Stimulated activated CD4-positive, alpha-beta T cell treated with anti-CD3 and anti-CD28 coated beads, Interleukin-1b, Interleukin-23, amount 100 ng/mL, for 24 hours (primary cell): Measurements from ENCODE around the gene ZFHX3.
A peak's percentile ranks its signal among the peaks of the same experiment; 100 is the strongest.

Experiments
- DNase-seq, 4 experiments: peaks; one replicate each; pipeline ENCODE4 v3.0.0-alpha.2; 2020; ENCODE audit warnings: low read depth in 4 of 4, low spot score in 1 of 4

The ZFHX3 gene

DNA sequence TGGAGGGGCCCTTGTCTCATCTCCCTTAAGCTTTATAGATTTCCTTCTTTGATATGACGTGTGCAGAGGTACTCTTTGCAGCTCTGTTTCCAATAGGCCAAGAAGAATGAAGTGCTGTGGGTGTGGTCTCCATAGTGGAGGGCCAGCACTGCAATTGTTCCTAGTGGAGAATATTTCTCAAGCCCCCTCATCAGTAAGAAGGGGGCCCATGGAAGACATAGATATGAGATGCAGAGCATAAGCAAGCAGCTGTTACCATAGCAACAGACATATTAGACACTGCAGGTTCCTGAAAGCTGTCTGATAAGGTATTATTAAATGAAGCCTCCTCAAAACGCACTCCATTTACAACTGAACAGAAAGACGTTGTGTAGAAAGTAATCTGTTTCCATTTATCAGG, 240.7 kb downstream of the ZFHX3 start:
- no peak for DNase-seq

DNA sequence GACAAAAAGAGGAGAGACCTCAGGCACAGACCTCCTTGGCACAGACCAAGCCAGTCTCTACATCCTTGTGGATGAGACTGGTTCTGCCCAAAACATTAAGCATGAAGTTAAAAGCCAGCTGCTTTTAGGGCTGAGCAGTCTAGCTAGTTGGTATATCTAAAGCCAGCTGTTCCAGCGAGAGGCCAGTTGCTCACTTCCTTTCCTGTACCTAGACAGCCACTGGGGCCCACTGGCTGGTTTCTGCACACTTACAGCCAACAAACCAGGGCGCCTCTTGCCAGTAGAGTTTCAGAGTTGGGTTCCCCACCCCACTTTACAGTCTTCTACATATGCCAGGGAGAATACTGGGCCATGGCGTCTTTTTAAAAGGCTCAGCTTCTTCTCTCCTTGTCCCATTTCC, 242.4 kb downstream of the ZFHX3 start:
- DNase-seq, result no peak

DNA sequence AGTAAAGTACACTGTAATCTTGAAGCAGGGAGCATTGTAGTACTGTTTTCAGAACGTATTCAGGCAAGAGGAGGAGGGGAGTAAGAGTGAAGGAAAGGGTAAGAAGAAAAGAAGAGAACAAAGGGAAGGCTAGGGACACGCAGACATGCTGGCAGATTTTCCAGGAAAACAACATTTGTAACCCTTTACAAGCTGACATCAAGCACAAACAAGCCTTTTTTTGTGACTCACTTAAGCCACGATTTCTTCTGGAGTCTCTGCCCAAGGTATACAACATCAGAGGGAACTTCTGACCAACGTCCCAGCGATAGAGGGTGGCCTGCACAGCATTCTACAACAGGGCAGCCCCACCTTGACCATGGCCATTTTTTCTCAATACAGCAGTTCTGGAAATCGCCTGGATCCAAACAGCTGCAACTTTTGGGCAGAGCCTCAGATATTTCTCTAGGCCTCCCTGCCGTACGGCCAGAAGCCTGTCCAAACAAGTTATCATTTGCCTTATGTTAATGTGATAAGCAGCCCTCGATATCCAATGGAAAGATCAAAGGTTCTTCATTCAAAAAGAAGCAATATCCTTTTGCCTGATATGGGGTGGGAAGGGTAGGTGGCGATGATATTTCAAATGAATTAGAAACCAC, 247.3 kb downstream of the ZFHX3 start:
- no peak for DNase-seq

DNA sequence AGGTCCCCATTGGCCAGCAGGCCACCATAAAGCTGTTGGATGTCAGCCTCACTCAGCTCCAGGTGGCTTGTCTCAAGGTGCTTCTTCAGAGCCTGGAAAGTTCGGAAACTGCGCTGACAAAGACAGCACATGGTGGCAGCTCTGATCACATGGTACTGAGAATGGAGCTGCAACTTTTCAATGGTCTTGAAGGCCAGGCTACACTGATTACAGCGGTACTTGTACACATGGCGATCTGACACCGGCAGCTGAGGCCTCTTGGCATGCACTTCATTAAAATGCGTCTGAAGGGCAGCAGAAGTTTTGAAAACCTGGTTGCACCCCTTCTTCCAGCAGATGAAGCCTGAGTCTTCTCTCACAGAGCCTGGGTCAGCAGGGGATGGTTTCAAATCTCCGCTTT, 249.7 kb downstream of the ZFHX3 start:
- DNase-seq, result no peak

DNA sequence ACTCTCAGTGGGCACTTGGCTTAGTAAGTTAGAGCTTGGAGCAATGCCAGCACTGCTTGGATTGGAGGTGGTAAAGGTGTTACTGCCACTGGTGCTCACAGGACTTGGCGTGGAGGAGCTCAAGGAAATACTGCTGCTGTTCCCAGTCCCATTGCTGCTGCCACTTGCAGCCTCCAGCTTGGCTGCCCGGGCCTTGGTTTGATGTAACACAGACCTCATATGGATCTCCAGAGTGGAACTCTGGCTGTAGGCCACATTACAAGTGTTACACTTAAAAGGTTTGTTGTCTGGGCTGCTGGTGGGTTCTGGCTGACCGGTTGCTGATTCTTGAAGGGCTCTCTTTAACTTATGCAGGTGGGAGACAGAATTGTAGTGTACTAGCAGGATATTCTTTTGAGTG, 250.3 kb downstream of the ZFHX3 start:
- no peak for DNase-seq

DNA sequence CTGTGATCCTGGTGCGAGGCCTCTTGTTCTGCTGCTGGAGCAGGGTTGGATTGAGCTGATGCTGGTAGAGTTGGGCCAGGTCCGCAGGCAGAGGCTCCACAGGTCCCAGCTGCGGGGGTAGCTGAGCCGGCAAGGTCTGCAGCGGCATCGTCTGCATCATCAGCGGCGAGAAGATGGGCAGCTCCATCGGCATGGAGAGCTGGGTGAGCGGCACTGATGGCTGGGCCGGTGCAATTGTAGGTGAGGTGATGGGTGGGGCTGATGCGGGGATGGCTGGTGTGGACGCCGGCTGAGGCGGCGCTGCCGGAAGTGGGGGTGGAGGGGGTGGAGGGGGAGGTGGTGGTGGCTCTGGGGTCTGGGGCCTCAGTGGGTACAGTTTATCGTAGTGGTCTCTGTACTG, 251.7 kb downstream of the ZFHX3 start:
- DNase-seq, result no peak

DNA sequence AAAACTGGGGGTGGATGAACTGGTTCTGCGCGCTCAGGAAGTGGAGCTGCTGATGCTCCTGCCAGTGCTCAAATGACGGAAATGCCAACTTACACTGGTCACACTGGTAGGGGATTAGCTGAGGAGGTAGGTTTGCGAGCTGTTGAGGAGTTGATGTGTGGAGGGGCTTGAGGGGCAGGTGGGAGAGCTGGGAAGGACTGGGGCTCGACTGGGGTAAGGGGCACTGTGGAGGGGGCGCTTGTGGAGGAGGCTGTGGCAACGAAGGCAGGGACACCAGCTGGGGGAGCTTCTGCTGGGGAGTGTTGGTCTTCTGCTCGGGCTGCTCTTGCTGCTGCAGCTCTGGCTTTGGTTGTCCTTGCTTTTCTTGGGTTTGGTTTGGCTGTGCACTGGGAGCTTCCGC, 252.9 kb downstream of the ZFHX3 start:
- DNase-seq, result no peak

DNA sequence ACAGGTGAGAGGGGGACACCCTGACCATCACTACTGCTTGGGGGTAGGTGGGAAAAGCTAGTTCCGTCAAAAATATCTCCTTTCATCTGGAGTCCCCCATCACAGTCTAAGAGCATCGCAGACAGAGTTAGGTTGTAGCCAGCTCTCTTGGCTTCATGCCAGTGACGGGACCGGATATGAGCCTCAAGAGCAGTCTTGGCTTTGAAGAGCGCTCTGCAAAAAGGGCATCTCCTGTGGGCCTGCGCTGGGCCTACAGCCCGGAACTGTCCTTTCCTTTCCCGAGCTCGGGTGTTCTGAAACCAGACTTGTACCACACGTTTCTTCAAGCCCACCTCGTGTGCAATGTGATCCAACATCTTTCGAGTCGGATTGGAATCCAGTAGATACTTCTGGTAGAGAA, 253.6 kb downstream of the ZFHX3 start:
- DNase-seq, result no peak

DNA sequence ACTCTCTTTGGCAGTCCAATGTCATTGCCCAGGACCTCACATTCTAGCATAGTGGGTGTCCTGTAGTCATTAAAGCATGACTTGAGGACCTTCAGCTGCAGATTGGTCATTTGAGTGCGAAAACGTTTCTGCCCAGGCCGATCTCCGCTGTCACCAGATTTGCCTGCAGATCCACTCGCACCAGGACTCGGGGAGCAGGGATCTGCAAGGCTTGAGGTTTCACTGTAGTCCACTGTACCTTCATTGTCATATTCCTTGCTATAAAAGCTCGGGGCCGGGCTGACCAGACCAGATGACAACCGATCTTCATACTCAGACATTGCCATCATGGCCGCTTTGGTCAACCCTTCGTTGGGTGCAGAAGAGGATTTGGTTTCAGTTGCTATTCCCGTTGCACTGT, 254.2 kb downstream of the ZFHX3 start:
- DNase-seq, result no peak

DNA sequence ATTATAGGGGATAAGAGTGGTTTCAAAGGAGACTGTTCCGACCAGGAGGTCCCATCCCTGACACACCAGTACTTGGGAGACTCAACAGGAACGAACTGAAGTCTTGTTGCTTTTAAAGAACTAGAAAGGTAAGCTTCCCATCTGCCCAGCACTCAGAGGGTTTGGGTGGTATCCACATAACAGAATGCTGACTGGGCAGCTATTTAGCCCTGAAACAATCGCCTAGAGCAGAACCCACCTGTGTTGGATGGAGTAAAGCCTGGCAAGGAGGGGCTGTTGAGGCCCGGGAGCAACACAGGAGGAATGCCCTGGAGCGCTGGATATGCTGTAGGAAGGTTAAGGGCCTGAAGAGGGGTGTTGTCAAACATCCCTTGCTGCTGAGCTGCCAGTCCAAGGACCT, 254.9 kb downstream of the ZFHX3 start:
- DNase-seq, result no peak

DNA sequence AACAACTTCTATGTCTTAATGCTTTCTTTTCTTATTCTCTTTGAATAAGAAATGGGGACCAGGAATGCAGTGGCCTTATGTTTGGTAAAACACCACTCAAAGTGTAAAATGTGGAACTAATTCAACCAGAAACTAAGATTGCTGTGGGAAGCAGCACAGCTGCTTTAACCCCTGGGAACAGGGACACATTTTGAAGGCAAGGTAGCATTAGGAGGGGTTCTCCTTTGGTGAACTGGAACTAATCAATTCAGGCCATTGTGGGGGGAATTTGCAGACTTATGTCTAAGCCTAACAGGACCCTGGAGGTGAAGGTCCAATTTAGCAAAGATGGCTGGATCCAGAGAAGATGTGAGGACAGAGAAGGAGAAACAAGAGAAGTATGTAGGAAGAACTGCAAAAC, 256.1 kb downstream of the ZFHX3 start:
- DNase-seq, result no peak

DNA sequence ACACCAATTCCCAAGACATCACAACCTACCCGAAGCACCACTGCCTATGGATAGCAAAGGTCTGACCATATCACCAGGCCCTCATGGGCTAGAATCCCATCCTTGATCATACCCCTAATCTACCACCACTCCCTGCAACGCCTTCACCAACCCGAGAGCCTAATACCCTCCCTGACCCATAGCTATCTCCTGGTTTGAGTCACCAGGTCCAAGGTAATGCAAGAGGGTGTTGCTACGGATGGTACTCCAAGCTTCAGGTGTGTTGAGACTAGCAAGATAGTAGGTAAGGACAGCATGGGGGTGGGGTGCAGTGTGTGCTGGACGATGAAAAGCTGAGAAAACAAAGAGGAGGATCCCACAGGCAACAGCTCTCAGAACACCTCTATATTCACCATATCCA, 258.0 kb downstream of the ZFHX3 start:
- DNase-seq, result no peak

DNA sequence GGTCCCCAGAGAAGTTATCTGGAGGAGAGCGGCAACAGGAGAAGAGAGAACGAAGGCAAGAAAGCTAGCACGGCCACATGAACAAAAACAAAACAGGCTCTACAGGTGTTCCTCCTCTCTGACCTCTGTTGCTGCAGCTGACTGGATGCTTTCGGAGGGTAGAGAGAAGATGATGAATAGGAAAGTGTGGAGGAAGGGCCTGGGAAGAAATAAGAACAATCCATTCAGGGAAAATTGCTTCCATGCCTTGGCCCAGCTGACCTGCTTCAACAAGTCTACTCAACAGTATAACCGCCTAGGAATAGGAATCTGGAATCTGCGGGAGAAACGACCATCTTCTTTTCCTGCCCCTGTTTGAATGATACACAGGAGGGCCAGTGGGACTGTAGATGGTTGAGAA, 258.5 kb downstream of the ZFHX3 start:
- DNase-seq, result no peak

DNA sequence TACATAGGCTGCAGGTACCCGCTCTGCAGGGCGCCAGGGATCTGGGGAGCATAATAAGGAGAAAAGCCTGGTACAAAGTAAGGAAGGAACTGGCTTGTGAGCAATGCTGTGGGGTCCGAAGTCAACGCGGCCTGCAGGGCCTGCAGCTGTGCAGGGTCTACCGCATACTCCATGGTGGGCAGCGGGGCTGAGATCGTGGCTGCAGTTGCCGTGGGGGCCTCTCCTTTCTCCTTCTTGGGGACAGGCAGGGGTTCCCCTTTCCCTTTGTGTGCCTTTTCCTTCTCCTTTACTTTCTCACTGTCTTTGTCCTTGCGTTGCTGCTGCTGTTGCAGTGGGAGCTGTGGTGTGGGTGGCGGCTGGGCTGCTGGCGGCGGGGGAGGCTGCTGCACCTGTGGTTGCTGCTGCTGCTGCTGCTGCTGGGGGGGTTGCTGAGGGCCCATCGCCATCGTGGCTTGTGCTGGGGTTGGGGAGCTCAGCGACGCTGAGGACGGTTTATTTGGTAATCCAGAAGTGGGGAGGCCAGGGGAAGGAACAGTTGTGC, 259.6 kb downstream of the ZFHX3 start:
- no peak for DNase-seq

DNA sequence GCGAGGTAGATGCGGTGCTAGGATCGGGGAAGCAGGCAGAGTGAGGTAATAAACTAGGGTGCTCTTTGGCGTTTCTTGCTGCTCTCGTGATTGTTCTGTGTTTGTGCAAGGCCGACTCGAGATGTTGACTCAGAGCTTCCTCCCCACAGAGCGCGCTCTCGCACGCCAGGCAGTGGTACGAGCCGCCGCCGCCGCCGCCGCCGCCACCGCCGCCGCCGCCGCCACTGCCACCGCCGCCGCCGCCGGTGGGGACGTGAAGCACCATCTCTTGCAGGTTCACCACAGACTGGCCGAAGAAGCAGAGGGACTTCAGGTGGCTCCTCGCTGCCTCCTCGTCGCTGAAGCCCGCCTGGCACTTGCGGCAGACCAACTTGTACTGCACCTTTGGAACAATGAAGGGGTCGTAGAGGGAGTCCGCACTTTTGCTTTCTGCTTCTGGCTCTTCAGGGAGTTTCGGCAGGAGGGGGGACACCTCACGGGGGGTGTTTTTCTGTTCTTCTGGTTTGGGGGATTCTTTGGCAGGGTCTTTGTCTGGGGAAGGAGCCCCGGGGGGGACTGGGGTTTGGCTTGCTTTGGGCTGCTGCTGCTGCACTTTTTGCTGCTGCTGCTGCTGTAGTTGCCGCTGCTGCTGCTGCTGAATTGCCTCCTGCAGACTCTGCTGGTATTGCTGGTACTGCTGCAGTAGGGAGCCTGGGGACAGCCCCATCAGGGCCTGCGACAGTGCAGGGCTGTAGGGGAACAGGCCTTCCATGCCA, 260.2 kb downstream of the ZFHX3 start:
- peak; percentile 29 to 56 (median 42) for DNase-seq

DNA sequence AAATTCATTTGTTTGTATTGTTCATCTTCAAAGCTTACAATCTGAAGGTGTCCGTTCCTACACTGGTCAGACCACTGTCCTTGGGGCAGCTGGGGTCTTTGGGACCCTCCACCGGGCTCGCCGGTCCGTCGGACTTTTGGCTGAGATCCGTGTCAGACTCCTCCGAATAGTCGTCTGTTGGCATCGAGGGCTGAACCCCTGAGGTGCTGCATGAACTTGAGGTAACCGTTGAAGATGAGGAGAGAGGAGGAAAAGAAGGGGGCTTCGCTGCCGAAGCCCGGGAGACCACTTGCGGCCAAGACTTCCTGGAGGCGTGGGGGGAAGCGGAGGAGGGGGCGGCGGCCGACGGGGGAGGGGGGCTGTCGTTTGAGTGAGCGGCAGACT, 260.8 kb downstream of the ZFHX3 start:
- peak in 1 of 4 experiments; percentile 0 for DNase-seq

DNA sequence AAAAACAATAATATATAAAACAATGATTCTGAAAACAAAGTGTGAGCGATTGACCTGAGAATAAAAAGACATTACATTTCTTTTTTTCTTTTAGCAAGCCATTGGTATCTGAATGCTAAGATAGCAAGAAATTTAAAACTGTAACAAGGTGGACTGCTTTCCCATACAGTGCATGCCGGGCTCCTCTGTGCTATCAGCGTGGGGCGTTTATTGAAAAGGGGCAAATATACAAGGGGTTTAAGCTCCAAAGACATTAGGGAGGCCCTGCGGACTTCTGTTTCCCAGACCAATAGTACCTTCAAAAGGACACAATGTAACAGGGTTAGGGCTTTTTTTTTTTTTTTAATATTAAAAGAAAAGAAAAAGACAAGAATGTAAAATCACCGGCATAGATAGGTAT, 261.3 kb downstream of the ZFHX3 start:
- DNase-seq, result no peak

DNA sequence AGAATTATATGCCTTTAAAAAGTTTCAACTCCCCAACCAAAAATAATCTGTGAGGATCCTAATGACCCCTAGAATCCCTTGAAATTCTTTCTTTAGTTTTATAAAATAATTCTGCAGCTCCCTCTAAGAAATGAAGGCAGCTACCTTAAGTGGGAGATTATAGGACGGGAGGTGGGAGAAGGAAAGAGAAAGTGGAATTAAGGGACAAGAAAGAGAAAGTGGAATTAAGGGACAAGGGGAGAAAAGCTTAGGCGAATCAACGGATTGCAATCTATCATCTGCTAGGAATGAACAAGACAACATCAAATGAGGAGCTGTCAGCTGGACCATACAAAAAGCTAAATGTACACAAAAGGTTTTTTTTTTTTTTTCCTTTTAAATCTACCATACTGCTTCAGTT, 262.0 kb downstream of the ZFHX3 start:
- DNase-seq, result no peak

DNA sequence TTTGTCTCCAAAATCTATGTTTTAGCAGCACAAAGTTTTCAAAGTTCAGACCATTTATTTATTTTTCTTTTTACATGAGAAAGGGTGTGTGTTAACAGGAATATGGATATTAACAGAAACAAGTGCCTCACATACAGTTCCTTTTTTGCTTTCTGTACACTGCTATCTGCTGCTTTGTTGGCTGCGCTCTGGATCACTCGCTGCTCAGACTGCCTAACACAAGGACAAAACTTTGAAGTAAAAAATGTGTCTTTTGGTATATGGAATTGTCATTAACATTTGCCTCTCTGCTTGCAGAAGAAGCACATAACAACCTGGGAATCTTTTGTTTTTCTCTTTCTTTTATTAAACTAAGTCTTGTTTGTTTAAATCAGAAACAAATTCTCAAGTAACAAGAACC, 262.8 kb downstream of the ZFHX3 start:
- DNase-seq, result no peak

DNA sequence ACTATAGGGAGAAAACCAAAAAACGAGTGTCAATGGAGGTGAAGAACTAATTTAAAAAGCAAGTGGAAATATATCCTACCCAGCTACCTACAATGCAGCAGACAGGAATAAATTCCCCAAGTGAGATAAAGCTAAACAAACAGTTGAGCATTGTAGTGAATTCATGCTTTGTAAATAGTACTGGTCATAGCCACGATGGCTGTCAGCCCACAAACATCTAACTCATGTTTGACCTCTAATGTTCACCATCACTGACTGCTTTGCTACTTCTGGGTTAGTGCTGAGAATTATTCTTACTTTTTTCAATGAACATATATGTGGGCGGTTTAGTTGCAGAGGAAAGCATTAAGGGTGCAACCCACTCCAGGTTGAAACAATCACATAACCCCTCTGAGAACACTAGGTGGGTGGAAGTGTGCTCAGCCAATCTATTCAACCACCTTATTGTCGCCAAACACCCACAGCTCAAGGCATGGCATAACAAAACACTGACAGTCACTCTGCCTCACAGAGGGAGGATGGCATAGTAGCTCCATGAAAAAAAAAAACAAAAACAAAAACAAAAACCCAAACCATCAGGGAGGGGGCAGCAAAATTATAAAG, 264.1 kb downstream of the ZFHX3 start:
- DNase-seq, result no peak

DNA sequence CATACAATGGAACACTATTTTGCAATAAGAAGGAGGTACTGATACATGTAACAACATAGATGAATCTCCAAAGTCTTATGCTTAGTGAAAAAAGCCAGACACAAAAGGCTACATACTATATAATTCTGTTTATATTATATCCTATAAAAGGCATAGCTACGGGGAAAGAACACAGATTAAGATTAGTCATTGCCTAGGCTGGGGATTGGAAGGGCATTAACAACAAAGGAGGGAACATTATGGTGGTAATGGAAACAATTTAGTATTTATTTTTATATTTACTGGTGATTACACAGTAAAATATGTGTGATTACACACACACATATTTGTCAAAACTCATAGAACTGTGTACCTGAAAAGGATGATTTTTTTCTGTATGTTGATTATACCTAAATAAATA, 278.1 kb downstream of the ZFHX3 start:
- DNase-seq, result no peak

DNA sequence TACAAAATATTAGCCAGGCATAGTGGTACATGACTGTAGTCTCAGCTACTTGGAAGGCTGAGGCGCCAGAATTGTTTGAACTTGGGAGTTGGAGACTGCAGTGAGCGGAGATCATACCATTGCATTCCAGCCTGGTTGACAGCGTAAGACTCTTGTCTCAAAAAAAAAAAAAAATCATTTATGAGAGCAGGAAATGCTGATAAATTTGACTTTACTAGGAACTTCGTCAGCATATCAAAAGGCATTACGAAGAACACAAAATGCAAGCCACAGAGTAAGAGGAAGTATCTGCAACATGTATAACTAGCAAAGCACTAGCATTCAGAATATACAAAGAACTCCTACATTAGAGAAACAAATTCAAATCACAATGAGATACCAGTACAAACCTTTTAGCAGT, 279.3 kb downstream of the ZFHX3 start:
- DNase-seq, result no peak
